GM19351 (cell line): Measurements from ENCODE around the gene SERPINF2.
"Not testable (repeated sequence)": the region's sequence is repeated elsewhere in the genome, so short reads cannot be mapped to it uniquely, and the experiment has no call there.

Experiments used
- ATAC-seq: cut with Tn5 transposase; IDR thresholded peaks from one replicate; pipeline ENCODE4 v1.9.1; 2021; ENCODE audit warnings: mild to moderate bottlenecking, moderate library complexity; ENCODE audit not compliant: unreplicated experiment

The SERPINF2 gene

DNA sequence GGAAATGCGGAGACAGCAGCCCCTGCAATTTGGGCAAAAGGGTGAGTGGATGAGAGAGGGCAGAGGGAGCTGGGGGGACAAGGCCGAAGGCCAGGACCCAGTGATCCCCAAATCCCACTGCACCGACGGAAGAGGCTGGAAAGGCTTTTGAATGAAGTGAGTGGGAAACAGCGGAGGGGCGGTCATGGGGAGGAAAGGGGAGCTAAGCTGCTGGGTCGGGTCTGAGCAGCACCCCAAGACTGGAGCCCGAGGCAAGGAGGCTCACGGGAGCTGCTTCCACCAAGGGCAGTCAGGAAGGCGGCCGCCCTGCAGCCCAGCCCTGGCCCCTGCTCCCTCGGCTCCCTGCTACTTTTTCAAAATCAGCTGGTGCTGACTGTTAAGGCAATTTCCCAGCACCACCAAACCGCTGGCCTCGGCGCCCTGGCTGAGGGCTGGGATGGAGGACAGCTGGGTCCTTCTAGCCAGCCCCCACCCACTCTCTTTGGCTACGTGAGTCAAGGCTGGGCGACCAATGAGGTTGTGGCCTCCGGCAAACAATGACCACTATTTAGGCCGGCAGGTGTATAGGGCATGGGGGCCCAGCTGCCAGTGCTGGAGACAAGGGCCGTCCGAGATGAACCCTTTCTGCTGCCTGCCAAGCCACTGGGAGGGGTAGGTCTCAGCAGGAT is 19.7 kb downstream of the SERPINF2 start:
- no peak for ATAC-seq

DNA sequence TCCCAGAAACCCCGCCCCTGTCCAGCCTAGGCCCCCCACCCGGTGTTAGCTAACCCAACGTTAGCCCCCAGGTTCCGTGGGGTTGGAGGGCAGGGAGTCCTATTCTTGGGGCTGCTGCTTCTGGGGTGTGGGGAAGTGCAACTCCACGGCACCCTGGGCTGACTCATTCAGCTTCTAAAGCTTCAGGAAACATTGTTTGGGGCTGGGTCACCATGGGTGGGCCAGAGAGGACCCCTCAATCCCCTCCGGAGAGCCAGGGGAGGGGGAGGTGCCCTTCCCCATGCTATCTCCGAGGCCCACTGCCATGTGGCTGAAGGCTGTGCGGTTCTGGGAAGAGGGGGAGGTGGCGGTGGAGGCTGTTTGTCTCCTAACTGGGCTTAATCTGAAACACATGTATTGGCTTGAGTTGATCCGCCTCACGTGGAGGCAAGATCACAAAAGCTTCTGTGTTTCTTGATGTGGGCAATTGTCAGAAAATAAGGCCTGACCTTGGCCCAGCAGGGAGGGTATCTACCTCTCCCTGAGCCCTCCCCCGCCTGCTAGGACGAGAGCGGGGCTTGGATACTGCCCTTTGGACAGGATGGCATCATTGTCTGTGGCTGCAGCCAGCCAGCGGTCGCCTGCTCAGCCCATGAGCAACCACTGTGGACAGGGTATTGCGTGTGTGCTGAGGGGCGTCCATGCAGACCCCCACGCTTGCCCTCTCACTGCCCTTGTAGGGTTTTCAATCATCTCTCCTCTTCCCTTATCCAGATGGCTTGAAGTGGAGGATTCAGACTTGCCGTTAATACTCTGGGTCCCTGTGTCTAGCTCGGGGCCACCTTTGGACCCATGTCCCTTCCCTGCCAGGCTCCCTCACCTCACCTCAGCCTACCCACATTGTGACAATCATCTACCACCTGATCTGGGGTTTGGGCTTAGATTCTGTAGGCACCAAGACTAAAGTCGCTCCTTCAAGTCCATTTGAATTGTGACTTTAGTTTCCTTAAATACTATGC is 20.5 kb downstream of the SERPINF2 start:
- ATAC-seq, result no peak

DNA sequence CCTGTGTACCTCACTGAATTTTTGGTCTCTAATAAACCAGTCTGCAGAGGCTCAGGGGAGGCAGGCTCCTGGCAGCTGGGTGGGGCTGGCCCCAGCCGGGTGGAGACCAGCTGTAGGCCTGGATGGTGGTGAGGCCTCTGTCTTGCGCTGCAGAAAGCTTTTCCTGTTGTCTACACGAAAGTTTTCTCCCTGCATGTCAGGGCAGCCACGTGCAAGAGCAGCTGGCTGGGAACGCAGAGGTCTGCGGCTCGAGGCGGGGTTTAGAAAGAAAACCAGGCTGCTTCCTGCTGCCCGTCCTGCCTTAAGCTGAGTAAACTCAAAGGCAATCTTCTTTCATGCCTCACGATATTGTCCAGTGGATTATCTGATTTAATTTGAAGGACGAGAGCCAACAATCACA is 21.6 kb downstream of the SERPINF2 start:
- no peak for ATAC-seq

DNA sequence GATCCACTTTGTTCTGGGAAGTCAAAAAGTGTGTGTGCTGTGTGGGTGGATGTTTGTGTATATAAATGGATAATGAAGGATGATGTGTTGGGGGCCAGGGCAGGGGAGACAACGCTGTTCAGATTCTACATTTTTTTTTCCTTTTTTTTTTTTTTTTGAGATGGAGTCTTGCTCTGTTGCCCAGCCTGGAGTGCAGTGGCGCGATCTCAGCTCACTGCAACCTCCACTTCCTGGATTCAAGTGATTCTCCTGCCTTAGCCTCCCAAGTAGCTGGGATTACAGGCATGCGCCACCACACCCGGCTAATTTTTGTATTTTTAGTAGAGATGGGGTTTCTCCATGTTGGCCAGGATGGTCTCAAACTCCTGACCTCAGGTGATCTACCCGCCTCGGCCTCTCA is 22.0 kb downstream of the SERPINF2 start:
- ATAC-seq, result not testable (repeated sequence)

DNA sequence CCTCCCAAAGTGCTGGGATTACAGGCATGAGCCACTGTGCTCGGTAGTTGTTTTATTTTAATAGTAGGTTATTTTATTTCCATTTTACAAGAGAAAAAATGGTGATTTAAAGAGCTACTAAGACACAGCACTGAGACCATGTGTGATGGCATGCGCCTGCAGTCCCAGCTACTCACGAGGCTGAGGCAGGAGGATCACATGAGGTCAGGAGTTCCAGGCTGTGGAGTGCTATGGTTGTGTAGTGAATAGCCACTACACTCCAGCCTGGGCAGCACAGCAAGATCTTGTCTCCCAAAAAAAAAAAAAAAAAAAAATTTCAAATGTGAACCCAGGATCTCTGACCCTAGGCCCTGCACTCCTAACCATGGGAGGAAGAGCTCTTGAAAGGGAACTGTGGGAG is 22.9 kb downstream of the SERPINF2 start:
- no peak for ATAC-seq

DNA sequence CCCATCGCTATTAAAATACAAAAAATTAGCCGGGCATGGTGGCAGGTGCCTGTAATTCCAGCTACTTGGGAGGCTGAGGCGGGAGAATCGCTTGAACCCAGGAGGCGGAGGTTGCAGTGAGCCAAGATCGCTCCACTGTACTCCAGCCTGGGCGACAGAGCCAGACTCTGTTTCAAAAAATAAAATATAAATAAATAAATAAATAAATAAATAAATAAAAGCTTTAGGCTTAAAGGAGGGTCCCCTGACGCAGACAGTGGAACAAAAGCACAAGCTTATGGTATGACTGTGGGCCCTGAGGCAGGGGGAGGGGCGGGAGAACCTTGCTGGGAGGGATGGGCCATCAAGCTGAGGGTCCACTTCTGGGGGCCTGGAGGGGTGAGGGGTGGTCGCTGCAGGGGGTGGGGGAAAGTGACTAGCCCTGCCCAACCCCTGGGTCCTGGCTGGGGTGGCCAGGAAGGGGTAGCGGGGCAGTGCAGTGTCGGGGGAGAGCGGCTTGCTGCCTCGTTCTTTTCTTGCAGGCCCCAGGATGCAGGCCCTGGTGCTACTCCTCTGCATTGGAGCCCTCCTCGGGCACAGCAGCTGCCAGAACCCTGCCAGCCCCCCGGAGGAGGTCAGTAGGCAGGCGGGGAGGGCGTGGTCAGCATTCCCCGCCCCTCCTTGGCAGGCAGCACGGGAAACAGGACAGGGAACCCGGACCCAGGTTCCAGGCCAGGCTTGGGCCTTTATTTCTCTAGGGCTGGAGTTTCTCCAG is 23.9 kb downstream of the SERPINF2 start:
- ATAC-seq, result no peak

DNA sequence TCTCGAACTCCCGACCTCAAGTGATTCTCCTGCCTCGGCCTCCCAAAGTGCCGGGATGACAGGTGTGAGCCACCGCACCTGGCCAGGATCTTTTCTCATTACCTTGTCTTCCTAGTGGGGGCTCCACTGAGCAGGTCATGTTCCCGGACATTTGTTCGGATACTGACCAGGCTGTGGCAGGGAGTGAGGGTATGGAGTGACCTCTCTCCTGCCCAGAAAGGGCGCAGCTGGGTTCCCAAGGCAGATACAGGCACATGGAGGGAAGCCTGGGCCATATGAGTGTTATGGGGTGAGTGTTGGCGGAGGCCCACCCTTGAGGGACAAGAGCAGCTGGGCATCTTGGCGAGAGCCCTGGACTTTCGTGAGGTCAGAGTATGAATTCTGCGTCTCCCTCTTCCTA is 24.7 kb downstream of the SERPINF2 start:
- ATAC-seq, result no peak

DNA sequence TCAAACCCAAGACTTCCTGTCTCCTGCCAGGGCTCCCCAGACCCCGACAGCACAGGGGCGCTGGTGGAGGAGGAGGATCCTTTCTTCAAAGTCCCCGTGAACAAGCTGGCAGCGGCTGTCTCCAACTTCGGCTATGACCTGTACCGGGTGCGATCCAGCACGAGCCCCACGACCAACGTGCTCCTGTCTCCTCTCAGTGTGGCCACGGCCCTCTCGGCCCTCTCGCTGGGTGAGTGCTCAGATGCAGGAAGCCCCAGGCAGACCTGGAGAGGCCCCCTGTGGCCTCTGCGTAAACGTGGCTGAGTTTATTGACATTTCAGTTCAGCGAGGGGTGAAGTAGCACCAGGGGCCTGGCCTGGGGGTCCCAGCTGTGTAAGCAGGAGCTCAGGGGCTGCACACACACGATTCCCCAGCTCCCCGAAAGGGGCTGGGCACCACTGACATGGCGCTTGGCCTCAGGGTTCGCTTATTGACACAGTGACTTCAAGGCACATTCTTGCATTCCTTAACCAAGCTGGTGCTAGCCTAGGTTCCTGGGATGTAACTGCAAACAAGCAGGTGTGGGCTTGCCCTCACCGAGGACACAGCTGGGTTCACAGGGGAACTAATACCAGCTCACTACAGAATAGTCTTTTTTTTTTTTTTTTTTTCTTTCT is 27.3 kb downstream of the SERPINF2 start:
- no peak for ATAC-seq

DNA sequence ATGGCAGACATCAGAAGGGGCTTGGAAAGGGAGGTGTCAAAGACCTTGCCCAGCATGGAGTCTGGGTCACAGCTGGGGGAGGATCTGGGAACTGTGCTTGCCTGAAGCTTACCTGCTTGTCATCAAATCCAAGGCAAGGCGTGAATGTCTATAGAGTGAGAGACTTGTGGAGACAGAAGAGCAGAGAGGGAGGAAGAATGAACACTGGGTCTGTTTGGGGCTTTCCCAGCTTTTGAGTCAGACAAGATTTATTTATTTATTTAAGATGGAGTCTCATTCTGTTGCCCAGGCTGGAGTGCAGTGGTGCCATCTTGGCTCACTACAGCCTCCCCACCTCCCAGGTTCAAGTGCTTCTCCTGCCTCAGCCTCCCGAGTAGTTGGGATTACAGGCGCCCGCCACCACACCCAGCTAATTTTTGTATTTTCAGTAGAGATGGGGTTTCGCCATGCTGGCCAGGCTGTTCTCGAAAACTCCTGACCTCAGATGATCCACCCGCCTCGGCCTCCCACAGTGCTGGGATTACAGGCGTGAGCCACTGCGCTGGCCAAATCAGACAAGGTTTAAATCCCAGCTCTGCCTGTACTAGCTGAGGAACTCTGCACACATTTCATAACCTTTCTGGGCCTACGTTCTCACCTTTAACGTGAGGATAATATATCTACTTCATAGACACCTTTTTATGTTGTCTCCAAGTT is 30.5 kb downstream of the SERPINF2 start:
- ATAC-seq, result not testable (repeated sequence)

DNA sequence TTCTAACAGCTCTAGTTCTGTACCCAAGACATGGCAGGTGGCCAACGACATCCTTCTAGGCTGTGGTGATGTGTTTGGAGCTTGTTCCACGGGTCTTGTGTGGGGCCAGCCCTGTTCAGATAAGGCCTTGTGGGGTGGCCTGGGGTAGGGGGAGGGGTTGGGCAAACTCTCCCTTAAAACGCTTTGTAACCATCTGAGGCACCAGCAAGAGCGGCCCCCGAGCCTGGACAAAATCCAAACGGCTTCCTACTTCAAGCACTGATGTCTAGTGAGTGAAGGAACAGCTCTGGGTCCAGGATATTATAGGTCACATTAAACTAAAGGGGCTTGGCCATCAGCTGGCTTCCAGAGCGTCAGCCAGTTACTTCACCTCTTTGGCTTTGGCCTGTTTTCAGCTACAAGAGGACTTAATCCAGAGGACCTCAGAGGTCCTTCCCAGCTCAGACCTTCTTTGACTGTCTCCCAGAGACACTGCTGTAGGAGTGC is 31.1 kb downstream of the SERPINF2 start:
- no peak for ATAC-seq

DNA sequence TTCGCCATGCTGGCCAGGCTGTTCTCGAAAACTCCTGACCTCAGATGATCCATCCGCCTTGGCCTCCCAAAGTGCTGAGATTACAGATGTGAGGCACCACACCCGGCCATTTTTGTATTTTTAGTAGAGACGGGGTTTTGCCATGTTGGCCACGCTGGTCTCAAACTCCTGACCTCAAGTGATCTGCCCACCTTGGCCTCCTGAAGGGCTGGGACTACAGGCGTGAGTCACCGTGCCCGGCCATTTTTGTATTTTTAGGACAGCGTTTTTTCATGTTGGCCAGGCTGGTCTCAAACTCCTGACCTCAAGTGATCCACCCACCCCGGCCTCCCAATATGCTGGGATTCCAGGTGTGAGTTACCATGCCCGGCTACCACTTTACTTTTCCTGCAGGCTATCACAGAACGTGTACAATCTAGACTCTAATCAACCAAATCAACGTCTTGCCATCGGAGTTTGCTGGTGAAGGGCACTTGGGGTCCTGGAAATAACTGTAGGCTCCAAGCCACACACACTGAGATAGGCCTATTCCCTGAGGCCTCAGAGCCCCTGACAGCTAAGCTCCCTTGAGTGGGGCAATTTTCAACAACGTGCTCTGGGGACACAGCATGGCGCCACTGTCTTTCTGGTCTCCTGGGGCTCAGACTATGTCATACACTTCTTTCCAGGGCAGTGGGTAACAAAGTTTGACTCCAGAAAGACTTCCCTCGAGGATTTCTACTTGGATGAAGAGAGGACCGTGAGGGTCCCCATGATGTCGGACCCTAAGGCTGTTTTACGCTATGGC is 31.9 kb downstream of the SERPINF2 start:
- no peak for ATAC-seq

DNA sequence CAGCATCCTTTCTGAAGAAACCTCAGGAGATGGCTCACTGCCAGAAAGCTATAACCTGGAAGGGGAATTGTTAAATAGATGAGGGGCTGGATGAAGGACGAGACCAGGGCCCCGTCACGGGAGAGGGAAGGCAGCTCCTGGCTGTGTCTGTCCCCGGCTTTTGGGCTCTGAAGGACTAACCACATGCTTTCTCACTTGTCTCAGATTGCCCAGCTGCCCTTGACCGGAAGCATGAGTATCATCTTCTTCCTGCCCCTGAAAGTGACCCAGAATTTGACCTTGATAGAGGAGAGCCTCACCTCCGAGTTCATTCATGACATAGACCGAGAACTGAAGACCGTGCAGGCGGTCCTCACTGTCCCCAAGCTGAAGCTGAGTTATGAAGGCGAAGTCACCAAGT is 33.7 kb downstream of the SERPINF2 start:
- no peak for ATAC-seq

DNA sequence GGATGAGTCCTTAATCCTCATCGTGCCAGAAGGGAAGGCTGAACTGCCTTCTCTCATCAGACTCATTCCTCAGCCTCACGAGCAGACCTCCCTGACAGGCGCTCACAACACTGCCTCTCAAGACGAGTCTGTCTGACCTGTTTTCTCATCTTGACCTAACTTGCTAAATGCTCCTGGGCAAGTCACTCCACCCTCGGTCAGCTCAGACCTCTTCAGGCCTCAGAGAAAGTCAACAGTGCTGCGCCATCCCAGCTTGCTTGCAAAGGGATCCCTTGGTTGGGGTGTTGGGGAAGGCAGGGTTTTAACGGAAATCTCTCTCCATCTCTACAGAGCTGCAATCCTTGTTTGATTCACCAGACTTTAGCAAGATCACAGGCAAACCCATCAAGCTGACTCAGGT is 34.2 kb downstream of the SERPINF2 start:
- no peak for ATAC-seq

DNA sequence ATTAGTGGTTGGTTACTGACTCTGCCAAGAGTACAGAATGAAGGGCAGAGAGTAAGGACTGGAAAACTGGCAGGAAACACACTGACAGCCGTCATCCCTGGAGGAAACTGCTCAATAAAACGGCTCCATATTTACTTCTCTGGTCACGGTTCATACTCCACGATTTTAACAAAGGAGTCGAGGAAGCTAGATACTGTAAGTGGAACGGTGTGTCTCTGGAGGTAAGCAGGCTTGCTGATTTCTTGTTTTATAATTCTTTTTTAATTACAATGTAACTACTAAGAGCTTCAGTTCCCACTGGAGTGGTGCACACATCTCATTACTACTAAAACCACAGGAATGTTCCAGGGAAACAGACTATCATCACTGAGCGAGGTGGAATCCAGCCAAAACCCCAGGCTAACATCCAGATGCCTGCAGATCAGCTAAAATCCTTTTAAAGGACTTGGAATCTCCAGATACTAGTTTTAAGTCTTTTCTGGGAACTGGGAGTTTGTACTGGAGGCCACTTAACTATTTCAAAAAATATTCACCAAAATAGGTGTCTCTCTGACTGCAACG is 37.0 kb downstream of the SERPINF2 start:
- no peak for ATAC-seq

DNA sequence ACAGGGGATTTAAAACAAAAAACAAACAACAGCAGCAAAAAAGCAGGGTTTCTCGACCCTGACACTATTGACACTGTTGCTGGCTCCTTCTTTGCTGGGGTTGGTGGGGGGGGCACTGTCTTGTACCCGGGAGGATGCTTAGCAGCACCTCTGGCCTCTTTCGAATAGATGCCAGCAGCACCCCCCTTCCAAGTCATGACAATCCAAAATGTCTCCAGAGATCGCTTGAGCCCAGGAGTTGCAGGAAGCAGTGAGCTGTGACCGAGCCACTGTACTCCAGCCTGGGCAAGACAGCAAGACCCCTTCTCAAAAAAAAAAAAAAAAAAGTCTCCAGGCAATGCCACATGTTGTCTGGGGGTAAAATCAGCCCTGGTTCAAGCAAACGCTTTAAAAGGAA is 39.5 kb downstream of the SERPINF2 start:
- ATAC-seq, result no peak

DNA sequence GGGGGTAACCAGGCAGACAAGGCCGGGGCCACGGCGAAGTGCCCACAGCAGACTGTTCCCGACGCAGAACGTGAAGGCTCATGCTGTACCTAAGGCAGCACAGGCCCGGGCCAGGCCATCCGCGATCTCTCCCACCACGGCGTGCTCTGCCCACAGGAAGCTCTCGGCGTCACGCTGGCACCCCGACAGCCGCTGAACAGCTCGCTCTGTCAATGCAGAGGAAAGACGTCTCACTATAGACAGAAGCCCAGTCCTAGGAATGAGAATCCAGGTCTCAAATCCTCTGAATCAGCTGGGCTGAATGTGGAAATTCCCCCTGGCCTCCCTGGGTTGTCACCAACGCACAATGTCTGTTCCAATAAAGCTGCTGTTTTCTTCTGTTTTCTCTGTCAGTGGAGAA is 40.6 kb downstream of the SERPINF2 start:
- no peak for ATAC-seq

DNA sequence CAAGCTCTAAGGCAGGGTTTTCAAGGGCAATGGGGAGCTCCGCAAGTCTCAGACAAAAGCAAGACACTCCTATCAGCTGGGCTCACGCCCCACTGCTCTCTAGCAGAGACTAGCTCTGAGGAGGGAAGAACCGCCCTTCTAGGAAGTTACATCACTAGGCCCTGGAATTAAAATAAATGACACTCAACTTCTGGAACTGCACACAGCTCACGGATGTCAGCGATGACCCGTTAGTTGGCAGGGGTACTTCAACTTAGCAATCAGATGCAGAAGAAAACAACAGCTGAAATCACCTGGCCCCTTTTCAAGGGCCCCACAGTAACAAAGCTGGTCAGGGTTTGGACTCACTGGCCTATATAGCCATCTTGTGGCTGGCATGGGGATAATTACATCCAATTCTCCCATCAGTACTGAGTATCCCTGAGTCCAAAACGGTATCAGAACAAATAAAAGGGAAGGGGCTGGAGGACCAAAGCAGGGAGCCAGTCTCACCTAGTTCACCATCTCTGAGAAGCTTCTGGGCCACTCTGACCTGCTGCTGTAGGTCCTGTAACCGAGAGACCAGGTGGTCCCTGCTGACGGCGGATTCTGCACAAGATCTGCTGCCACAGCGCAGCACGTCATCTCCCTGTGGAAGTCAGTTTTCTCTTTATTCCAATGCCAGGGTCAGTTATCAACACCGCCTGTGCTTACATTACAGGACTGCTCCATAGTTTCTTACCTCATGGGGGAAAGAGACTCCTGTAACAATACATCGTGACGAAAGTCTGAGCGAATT is 41.4 kb downstream of the SERPINF2 start:
- no peak for ATAC-seq

DNA sequence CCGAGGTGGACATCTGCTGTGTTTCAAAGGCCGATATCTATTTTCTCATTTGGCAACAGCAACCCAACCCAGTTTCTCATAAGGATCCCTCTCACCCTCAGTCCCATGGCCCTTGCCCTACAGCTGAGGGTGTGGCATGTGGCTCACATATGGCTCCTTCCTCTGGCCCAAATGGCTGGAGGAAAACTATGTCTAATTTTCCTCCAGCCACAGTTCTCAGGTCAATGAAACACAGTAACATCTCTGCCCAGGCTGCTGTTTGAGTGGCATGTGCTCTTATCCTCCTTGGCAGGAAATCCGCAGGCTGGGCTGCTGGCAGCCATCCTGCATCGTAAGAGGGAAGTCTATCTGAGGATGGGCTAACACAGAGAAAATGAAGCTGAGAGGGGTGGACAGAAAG is 43.3 kb downstream of the SERPINF2 start:
- ATAC-seq, result no peak
